Suprapubic skin (tissue), 3 donors: ENCODE results near the gene MAP2K5.

Source experiments
- CTCF ChIP-seq, 2 donors: fragments of 200-600 bp in 1 of 2; fragments of 450-650 bp in 1 of 2; sonication (generic) in 1 of 2; IDR thresholded peaks; one replicate each; pipeline ENCODE4 v1.5.1; 2016 to 2019; ENCODE audit warnings: antibody characterized with exemption in 2 of 2, mild to moderate bottlenecking in 1 of 2, moderate library complexity in 1 of 2
- POLR2A ChIP-seq, 2 donors: fragments of 450-650 bp; IDR thresholded peaks; one replicate each; pipeline ENCODE4 v1.6.1; 2017; ENCODE audit warnings: antibody characterized with exemption in 2 of 2, mild to moderate bottlenecking in 2 of 2, moderate library complexity in 2 of 2

GRCh38 chr15:67692573-67692972 is 150.1 kb downstream of the MAP2K5 start:
- TF ChIP-seq CTCF (IDR thresholded peaks at IDR 0.05) (no peak), POLR2A (IDR thresholded peaks at IDR 0.05) (no peak)
